Loucy (cell line): ENCODE data around the gene MTG2.

ENCODE experiments used
- H2AFZ ChIP-seq: fragments of 200-600 bp; sonication (generic); 2 replicates; pipeline ENCODE4 v1.6.0; 2016; ENCODE audit warnings: antibody characterized with exemption, mild to moderate bottlenecking, low read length, moderate library complexity
- H3F3A ChIP-seq: fragments of 200-600 bp; 2 replicates; pipeline ENCODE4 v1.6.0; 2016; ENCODE audit warnings: antibody characterized with exemption, low read depth, mild to moderate bottlenecking
- H3K27me3 ChIP-seq: fragments of 200-600 bp; sonication (generic); 2 replicates; pipeline ENCODE4 v1.6.1; 2014; ENCODE audit warnings: low read length, mild to moderate bottlenecking; ENCODE audit not compliant: insufficient read depth, poor library complexity, severe bottlenecking
- H3K36me3 ChIP-seq: fragments of 200-600 bp; sonication (generic); 2 replicates; pipeline ENCODE4 v1.6.1; 2016; ENCODE audit warnings: low read length; ENCODE audit not compliant: insufficient read depth
- H3K4me1 ChIP-seq: fragments of 200-600 bp; sonication (generic); 2 replicates; pipeline ENCODE4 v1.5.1; 2014; ENCODE audit warnings: low read length, mild to moderate bottlenecking; ENCODE audit not compliant: insufficient read depth, poor library complexity, severe bottlenecking
- H3K4me2 ChIP-seq: fragments of 200-600 bp; sonication (generic); 2 replicates; pipeline ENCODE4 v1.6.0; 2014; ENCODE audit warnings: antibody characterized with exemption, low read length, low read depth, mild to moderate bottlenecking; ENCODE audit not compliant: poor library complexity, severe bottlenecking
- H3K4me3 ChIP-seq: fragments of 200-600 bp; sonication (generic); 2 replicates; pipeline ENCODE4 v1.5.1; 2014; ENCODE audit warnings: low read length, mild to moderate bottlenecking, mixed read lengths; ENCODE audit not compliant: poor library complexity, severe bottlenecking
- H3K79me2 ChIP-seq: fragments of 200-600 bp; sonication (generic); 2 replicates; pipeline ENCODE4 v1.6.1; 2014; ENCODE audit warnings: low read length; ENCODE audit not compliant: insufficient read depth
- H3K9ac ChIP-seq: fragments of 200-600 bp; sonication (generic); 2 replicates; pipeline ENCODE4 v1.6.0; 2014; ENCODE audit warnings: mild to moderate bottlenecking, low read depth, low read length, moderate library complexity; ENCODE audit not compliant: poor library complexity, severe bottlenecking
- H3K9me2 ChIP-seq: fragments of 200-600 bp; sonication (generic); replicated peaks from 2 replicates; pipeline ENCODE4 v1.6.1; 2016; ENCODE audit warnings: low read depth, low read length, mixed read lengths
- H3K9me3 ChIP-seq: fragments of 200-600 bp; sonication (generic); 2 replicates; pipeline ENCODE4 v1.6.1; 2014; ENCODE audit warnings: mild to moderate bottlenecking, antibody characterized with exemption, low read length, low read depth; ENCODE audit not compliant: insufficient read depth
- H4K20me1 ChIP-seq: fragments of 200-600 bp; sonication (generic); 2 replicates; pipeline ENCODE4 v1.6.0; 2014; ENCODE audit warnings: antibody characterized with exemption, low read length, mild to moderate bottlenecking; ENCODE audit not compliant: insufficient read depth, poor library complexity, severe bottlenecking
- EZH2phosphoT487 ChIP-seq: fragments of 200-600 bp; IDR thresholded peaks from 2 replicates; pipeline ENCODE4 v1.6.1; 2018; ENCODE audit warnings: antibody characterized with exemption, mild to moderate bottlenecking, moderate library complexity, borderline replicate concordance
- TF ChIP-seq, protein P1 (sequence below): fragments of 200-600 bp; sonication (generic); conservative IDR thresholded peaks from 2 replicates; pipeline ENCODE4 v1.5.1; 2014; ENCODE audit warnings: mild to moderate bottlenecking, antibody characterized with exemption, low read length

The MTG2 gene

DNA sequence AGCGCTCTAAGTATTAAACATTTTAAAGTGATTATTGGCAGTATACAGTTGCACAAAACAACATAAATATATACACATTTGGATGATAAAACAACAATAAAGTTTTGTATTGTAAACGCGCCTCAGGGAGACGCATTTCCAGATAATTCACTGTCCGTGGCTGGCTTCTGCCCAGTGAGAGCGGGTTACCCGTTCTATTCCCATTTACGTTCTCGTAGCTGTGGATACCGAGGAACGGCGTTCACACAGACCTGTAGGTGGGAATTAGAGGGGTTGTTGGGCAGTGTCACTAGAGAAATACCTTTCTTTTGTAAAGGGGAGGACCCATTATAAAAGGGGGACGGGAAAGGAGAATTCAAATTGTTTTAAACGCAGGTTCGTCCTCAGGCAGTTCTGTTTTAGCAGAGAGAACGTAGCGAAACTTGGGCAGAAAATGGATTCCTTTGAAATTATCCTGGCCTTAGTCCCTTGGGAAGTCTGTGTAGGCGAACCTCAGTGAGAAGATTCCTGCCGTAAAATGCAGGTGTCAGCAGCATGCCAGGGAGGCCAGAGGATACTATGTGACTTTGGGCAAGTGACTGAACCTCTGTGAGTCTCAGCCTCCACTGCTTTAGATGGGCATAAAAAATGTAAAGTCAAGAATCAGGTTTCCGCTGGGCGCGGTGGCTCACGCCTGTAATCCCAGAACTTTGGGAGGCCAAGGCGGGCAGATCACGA, 756 bp downstream of the MTG2 start:
- Histone ChIP-seq H3K9me3 (no peaks in the 10 kb centered on the region), H3K27me3 (no peaks in the 10 kb centered on the region), H3K4me2 (peak overlapping the region; percentile 100), H4K20me1 (peaks cover 13% of the 10 kb centered on the region), H3K36me3 (peaks cover 4% of the 10 kb centered on the region; the same call in 1 of the 2 replicates), H3K9ac (peak overlapping the region; percentile 94), H3K4me3 (peak overlapping the region; percentile 96), H3K4me1 (peaks cover 34% of the 10 kb centered on the region), H3F3A (no peaks in the 10 kb centered on the region; the same call in 1 of the 2 replicates), H2AFZ (peak overlapping the region; percentile 62), H3K79me2 (peaks cover 62% of the 10 kb centered on the region), H3K9me2 (no peaks in the 10 kb centered on the region)
- TF ChIP-seq, protein P1, sequence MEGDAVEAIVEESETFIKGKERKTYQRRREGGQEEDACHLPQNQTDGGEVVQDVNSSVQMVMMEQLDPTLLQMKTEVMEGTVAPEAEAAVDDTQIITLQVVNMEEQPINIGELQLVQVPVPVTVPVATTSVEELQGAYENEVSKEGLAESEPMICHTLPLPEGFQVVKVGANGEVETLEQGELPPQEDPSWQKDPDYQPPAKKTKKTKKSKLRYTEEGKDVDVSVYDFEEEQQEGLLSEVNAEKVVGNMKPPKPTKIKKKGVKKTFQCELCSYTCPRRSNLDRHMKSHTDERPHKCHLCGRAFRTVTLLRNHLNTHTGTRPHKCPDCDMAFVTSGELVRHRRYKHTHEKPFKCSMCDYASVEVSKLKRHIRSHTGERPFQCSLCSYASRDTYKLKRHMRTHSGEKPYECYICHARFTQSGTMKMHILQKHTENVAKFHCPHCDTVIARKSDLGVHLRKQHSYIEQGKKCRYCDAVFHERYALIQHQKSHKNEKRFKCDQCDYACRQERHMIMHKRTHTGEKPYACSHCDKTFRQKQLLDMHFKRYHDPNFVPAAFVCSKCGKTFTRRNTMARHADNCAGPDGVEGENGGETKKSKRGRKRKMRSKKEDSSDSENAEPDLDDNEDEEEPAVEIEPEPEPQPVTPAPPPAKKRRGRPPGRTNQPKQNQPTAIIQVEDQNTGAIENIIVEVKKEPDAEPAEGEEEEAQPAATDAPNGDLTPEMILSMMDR: no peak
- TF ChIP-seq EZH2phosphoT487: no peak

DNA sequence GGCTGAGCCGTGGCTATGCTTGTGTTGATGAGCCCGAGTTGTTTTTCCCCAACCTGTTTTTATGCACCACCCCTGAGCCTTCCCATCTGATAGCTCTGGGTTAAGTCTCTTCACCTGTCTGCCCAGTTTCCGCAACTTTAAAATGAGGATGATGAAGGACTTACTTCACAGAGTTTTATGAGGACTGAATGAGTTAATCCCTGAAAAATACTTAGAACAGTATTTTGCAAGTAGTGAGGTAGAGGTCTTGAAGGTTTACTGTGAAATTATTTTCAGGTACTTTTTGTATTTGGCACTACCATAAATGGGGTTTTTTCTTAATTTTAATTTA, 3.2 kb downstream of the MTG2 start:
- no peaks in the 10 kb centered on the region for H3K9me2 ChIP-seq

DNA sequence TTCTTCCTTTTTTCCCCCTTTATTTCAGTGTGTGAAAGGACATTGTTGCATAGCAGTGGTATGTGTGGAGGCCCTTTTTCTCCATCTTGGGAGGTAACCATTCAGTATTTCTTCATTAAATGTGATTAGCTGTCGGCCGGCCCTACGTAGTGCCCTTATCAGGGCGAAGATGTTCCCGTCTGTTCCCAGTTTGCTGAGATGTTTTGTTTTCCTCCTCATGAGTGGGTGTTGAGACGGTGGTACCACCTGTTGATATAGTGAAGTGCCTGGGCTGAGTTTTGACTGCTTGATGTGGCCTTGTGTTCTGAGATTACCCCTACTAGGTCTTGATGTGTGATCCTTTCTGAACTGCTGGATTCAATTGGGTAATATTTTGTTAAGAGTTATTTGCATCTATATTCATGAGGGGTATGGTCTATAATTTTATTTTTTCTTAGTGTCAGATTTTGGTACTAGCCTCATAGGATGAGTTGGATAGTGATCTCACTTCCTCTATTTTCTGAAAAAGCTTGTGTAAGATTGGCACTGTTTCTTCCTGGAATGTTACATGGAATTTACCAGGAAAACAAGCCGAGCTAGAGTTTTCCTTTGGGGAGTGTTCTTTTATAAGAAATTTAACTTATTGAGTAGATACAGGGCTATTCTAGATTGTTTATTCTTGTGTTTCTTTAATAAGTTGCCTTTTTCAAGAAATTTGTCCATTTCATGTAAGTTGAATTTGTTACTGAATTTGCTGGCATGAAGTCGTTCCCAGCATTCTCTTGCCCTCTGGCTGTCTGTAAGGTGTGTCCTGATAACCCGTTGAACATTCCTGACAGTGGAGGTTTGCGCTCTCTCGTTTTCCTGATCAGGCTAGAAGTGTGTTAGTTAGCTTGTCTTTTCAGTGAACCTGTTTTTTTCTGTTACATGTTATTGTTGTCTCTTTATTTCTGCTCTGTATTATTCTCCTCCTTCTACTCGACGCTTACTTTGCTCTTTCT, 4.3 kb downstream of the MTG2 start:
- Histone ChIP-seq H2AFZ (no peak overlapping the region), H3K36me3 (0 out of 2 replicates have a peak, but pooled peaks cover 6% of the 10 kb centered on the region), H3K9me3 (no peaks in the 10 kb centered on the region), H3K4me2 (peak overlapping the region; percentile 18), H3K4me3 (no peak overlapping the region), H3K79me2 (peaks cover 82% of the 10 kb centered on the region), H3F3A (no peaks in the 10 kb centered on the region; the same call in 1 of the 2 replicates), H3K9ac (peak overlapping the region; percentile 39), H4K20me1 (peaks cover 17% of the 10 kb centered on the region), H3K4me1 (peaks cover 28% of the 10 kb centered on the region), H3K9me2 (no peaks in the 10 kb centered on the region), H3K27me3 (no peaks in the 10 kb centered on the region)
- TF ChIP-seq, protein P1: no peak
- TF ChIP-seq EZH2phosphoT487: no peak

More for the DNA sequence above, 3.2 kb downstream of the MTG2 start:
- Histone ChIP-seq H3K36me3 (0 out of 2 replicates have a peak, but pooled peaks cover 6% of the 10 kb centered on the region), H3K27me3 (no peaks in the 10 kb centered on the region), H4K20me1 (peaks cover 17% of the 10 kb centered on the region), H3K9me3 (no peaks in the 10 kb centered on the region), H3F3A (no peaks in the 10 kb centered on the region; the same call in 1 of the 2 replicates), H3K9ac (peak overlapping the region; percentile 34), H2AFZ (no peak overlapping the region), H3K4me1 (peaks cover 34% of the 10 kb centered on the region), H3K79me2 (peaks cover 82% of the 10 kb centered on the region), H3K4me3 (no peak overlapping the region), H3K4me2 (peak overlapping the region; percentile 9)
- TF ChIP-seq, protein P1: no peak
- TF ChIP-seq EZH2phosphoT487: no peak
